Nephron progenitor cell (in vitro differentiated cells): ENCODE results near the gene ST6GALNAC1.
A peak's percentile ranks its signal among the peaks of the same experiment; 100 is the strongest.

ENCODE experiments used
- DNase-seq: peaks from one replicate; pipeline ENCODE4 v3.0.0; 2021
- H3K27ac Mint-ChIP-seq: 2 replicates; pipeline ENCODE4 v1.8.0; 2021; ENCODE audit warnings: mild to moderate bottlenecking, moderate library complexity, mixed read lengths
- H3K27me3 Mint-ChIP-seq: 2 replicates; pipeline ENCODE4 v1.8.0; 2021; ENCODE audit warnings: mild to moderate bottlenecking, low read depth, mixed read lengths; ENCODE audit not compliant: poor library complexity
- H3K36me3 Mint-ChIP-seq: 2 replicates; pipeline ENCODE4 v1.8.0; 2021; ENCODE audit warnings: low read depth, mixed read lengths
- H3K4me1 Mint-ChIP-seq: 2 replicates; pipeline ENCODE4 v1.8.0; 2021; ENCODE audit warnings: mixed read lengths
- H3K4me3 Mint-ChIP-seq: 2 replicates; pipeline ENCODE4 v1.8.0; 2021; ENCODE audit warnings: mild to moderate bottlenecking, moderate library complexity, mixed read lengths
- H3K9me3 Mint-ChIP-seq: 2 replicates; pipeline ENCODE4 v1.8.0; 2021; ENCODE audit warnings: mild to moderate bottlenecking, moderate library complexity, mixed read lengths
- TF ChIP-seq, protein P1 (sequence below): fragments of 200-600 bp; sonication (generic); IDR thresholded peaks from 2 replicates; pipeline ENCODE4 v1.5.0; 2021; ENCODE audit warnings: antibody characterized with exemption

Gene ST6GALNAC1

DNA sequence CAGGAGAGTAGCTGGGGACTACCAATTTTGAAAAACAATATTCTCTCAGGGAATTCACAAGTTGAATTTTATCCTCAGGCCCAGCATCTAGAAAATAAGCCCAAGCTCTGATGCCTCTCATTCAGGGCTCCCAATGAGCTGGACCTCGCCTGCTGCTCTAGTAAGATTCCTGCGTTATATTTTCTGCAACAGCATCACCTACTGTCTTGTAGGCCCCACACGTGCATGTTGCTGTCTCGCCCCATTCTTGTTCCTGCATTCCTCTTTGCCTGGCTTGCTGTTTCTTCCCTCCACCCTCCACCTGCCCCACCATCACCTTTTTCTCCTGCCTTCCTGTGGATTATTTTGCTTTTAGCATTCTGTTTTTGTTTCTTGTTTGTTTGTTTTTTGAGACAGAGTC is 49.6 kb downstream of the ST6GALNAC1 start:
- Mint-ChIP-seq H3K9me3 (peaks cover 7% of the 10 kb centered on the region), H3K27ac (no peak overlapping the region), H3K4me3 (no peak overlapping the region), H3K4me1 (peaks cover 42% of the 10 kb centered on the region), H3K27me3 (peaks cover 39% of the 10 kb centered on the region), H3K36me3 (no peaks in the 10 kb centered on the region)
- TF ChIP-seq, protein P1, sequence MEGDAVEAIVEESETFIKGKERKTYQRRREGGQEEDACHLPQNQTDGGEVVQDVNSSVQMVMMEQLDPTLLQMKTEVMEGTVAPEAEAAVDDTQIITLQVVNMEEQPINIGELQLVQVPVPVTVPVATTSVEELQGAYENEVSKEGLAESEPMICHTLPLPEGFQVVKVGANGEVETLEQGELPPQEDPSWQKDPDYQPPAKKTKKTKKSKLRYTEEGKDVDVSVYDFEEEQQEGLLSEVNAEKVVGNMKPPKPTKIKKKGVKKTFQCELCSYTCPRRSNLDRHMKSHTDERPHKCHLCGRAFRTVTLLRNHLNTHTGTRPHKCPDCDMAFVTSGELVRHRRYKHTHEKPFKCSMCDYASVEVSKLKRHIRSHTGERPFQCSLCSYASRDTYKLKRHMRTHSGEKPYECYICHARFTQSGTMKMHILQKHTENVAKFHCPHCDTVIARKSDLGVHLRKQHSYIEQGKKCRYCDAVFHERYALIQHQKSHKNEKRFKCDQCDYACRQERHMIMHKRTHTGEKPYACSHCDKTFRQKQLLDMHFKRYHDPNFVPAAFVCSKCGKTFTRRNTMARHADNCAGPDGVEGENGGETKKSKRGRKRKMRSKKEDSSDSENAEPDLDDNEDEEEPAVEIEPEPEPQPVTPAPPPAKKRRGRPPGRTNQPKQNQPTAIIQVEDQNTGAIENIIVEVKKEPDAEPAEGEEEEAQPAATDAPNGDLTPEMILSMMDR: no peak
- DNase-seq: no peak

DNA sequence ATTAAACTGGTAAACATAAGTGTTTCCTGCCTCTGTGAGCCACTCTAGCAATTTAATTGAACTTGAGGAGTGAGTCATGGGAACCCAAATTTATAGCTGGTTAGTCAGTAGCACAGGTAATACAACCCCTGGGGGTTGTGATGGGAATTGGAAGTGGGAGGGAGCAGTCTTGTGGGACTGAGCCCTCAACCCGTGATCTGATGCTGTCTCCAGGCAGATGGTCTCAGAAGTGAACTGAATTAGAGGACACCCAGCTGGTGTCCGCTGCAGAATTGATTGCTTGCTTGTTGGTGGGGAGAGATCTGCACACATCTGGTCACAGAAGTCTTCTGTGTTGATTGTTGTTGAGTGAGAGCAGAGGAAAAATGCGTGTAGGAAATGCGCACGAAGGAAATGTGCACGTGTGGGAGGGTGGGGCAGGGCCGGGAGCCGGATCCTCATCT is 50.2 kb downstream of the ST6GALNAC1 start:
- Mint-ChIP-seq H3K9me3 (peaks cover 11% of the 10 kb centered on the region), H3K4me1 (peaks cover 41% of the 10 kb centered on the region), H3K4me3 (no peak overlapping the region), H3K27me3 (peaks cover 41% of the 10 kb centered on the region), H3K36me3 (peaks cover 4% of the 10 kb centered on the region), H3K27ac (peak overlapping the region; percentile 34)
- TF ChIP-seq, protein P1: no peak
- no peak for DNase-seq

DNA sequence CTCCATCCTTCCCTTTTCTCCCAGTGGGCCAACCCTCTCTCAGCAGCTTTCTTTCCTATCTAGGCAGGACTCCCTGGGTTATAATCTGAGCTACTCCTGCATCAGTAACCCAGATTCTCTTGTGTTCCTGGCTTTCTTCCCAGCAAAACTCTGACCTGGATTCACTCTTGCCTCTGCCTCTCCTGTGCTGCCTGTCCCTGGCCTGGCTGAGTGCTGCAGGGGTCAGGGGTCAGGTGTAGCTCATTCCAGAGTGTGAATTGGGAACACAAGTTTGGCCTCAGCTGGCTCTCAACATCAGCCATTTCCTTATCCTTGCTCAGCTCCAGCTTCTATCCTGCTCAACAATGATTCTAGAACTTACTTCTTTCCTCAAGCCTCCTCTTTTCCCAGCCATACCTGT is 55.4 kb downstream of the ST6GALNAC1 start:
- H3K36me3 Mint-ChIP-seq: peaks cover 5% of the 10 kb centered on the region

GRCh38 chr17:76586741-76587487 is 56.6 kb downstream of the ST6GALNAC1 start:
- peak; percentile 43 for DNase-seq
- Mint-ChIP-seq H3K4me1 (peaks cover 32% of the 10 kb centered on the region), H3K4me3 (peak overlapping the region; percentile 40), H3K9me3 (peaks cover 15% of the 10 kb centered on the region), H3K27ac (no peak overlapping the region), H3K36me3 (peaks cover 5% of the 10 kb centered on the region), H3K27me3 (peaks cover 84% of the 10 kb centered on the region)
- TF ChIP-seq, protein P1: no peak

More for the DNA sequence above, 55.4 kb downstream of the ST6GALNAC1 start:
- no peak for DNase-seq
- H3K4me1 Mint-ChIP-seq: peaks cover 33% of the 10 kb centered on the region
- H3K27ac Mint-ChIP-seq: no peak overlapping the region
- H3K27me3 Mint-ChIP-seq: peaks cover 74% of the 10 kb centered on the region
- H3K9me3 Mint-ChIP-seq: peaks cover 15% of the 10 kb centered on the region
- peak overlapping the region; percentile 28 for H3K4me3 Mint-ChIP-seq
- TF ChIP-seq, protein P1: no peak

DNA sequence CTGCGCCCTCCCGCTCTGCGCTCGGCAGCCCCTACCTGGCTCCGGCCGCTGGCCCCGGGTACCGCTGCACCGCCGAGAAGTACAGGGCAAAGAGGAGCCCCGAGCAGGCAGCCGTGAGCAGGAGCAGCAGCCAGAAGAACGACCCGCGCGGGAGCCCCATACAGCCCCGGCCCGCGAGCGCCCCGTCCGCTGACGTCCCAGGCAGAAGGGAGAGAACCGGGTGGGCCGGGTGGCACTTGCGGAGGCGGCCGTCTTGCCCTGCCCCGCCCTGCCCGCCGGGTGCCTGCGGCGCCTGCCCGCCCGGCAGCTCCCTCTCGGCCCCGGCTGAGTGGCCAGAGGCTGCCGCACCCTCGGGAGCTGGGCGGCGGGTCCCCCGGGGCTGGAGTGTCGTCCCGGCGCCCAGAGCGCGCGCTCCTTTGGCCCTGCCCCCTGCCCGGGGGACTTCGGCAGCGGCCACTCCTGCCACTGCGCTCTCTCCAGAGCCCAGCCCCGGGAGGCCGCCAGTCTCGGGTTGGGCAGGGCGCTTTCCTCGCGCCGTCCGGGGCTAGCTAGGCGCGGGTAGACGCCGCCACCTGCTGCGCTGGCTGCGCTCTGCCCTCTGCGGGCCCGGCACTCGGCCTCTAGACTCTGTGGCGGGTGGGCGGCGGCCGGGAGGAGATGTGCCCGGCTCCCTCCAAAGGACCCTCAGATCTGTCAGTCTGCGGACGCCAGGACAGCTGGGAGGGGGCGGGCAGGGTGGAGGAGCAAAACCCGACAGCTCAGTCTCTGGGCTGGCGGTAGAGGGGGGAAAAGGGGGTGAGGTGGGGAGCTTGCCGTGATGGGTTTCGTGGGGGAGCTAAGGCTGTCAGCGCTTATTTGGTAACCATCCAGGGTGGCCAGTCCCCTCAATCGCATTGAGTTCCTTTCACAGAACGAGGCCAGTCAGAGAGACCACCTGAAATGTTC is 57.6 kb downstream of the ST6GALNAC1 start, which contains the start of gene ST6GALNAC2:
ST6GALNAC2 (minus strand) TSS at position 212 of the 945 bp plus-strand sequence; CDS start at position 160, 52 bp downstream.
- Mint-ChIP-seq H3K27me3 (peaks cover 94% of the 10 kb centered on the region), H3K4me3 (peak within 1 kb of the TSS; percentile 72), H3K27ac (no peak within 1 kb of the TSS), H3K9me3 (peaks cover 15% of the 10 kb centered on the region), H3K4me1 (peaks cover 39% of the 10 kb centered on the region), H3K36me3 (peaks cover 5% of the 10 kb centered on the region)
- TF ChIP-seq, protein P1: no peak
- DNase-seq: peak; percentile 64
